AG09309 (cell line): ENCODE results near the gene CCDC183.
"Not testable (repeated sequence)": the region's sequence is repeated elsewhere in the genome, so short reads cannot be mapped to it uniquely, and the experiment has no call there.

Experiments used
- DNase-seq: peaks from one replicate; pipeline ENCODE4 v3.0.0-alpha.2; 2010; ENCODE audit warnings: low read depth
- H3K4me3 ChIP-seq: 2 replicates; pipeline ENCODE4 v1.5.1; 2011; ENCODE audit warnings: mild to moderate bottlenecking, low read depth, low read length, moderate library complexity; ENCODE audit not compliant: control insufficient read depth
- TF ChIP-seq, protein P1 (sequence below): IDR thresholded peaks from 2 replicates; pipeline ENCODE4 v1.5.1; 2011; ENCODE audit warnings: mild to moderate bottlenecking, low read depth, low read length, inconsistent platforms; ENCODE audit not compliant: insufficient read depth, control insufficient read depth; ENCODE audit errors: missing control alignments

The CCDC183 gene

DNA sequence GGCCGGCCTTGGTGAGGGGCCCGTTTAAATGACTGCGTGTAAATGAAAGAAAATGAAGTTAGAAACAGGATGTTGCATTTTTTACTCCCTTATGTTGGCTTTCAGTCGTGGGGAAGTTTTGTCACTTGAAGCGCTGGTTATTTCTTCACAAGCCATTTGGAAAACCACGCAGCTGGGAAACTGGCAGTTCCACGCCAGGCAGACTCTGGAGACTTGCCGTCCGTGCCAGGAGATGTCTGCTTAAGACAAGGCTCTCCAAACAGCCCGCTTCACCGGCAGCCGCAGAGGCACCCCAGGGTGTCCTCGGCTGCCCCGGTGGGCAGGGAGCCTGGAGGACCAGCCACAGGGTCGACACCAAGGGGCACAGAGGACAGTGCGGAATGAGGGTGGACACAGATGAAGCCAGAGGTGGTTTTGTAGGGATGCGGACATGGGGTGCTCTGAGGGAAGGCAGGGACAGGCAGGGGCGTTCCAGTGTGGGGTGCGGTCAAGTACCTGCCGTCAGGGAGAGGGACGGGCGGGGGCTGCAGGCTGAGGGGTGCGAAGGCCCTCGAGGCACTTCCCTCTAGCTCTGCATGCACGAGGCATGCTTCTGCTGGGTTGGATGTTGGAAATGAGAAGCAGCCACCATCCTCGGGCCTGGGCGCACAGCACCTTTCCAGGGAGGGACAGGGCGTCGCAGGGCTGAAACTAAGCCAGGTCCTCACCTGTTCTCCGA, 35.0 kb downstream of the CCDC183 start:
- TF ChIP-seq, protein P1, sequence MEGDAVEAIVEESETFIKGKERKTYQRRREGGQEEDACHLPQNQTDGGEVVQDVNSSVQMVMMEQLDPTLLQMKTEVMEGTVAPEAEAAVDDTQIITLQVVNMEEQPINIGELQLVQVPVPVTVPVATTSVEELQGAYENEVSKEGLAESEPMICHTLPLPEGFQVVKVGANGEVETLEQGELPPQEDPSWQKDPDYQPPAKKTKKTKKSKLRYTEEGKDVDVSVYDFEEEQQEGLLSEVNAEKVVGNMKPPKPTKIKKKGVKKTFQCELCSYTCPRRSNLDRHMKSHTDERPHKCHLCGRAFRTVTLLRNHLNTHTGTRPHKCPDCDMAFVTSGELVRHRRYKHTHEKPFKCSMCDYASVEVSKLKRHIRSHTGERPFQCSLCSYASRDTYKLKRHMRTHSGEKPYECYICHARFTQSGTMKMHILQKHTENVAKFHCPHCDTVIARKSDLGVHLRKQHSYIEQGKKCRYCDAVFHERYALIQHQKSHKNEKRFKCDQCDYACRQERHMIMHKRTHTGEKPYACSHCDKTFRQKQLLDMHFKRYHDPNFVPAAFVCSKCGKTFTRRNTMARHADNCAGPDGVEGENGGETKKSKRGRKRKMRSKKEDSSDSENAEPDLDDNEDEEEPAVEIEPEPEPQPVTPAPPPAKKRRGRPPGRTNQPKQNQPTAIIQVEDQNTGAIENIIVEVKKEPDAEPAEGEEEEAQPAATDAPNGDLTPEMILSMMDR: no peak
- H3K4me3 ChIP-seq: no peak overlapping the region
- DNase-seq: no peak

- DNase-seq: no peak
- no peak overlapping the region for H3K4me3 ChIP-seq
- TF ChIP-seq, protein P1: no peak
These were observed 35.6 kb downstream of the CCDC183 start for GRCh38 chr9:136831720-136832104.

DNA sequence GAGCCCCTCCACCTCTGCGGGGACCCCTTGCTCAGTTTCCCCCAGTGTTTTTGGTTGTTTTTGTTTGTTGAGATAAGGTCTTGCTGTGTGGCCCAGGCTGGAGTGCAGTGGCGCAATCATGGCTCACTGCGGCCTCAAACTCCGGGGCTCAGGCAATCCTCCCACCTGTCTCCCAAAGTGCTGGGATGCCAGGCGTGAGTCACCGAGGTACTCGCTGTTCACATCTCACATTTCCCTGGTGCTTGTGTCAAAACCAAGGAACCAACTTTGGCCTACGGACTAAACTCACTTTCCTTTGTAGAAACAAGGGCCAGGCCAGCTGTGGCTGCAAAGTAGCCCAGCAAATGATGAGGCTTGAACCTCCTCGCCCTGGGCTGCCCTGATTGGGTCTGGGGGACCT, 36.4 kb downstream of the CCDC183 start:
- DNase-seq: no peak
- TF ChIP-seq, protein P1: no peak
- no peak overlapping the region for H3K4me3 ChIP-seq

DNA sequence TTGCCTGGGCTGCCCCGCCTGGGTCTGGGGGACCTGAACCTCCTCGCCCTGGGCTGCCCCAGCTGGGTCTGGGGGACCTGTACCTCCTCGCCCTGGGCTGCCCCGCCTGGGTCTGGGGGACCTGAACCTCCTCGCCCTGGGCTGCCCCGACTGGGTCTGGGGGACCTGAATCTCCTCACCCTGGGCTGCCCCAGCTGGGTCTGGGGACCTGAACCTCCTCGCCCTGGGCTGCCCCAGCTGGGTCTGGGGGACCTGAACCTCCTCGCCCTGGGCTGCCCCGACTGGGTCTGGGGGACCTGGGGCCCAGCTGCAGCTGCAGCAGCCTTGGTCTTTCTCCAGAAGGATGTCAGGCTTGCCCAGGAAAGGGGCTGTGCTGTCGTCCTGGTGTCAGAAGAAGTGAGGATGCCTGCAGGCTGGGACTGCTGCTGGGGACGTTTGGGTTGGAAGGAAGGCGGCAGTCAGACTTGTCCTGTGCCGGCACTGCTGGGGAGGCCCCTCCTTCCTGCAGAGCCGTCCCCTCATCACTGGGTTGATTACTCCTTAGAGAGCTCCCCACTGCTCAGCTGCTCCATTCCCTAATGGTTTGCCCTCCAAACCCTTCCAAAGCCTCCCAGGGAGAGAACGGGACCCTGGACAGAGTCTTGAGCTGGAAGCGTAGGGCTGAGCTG, 37.4 kb downstream of the CCDC183 start:
- not testable (repeated sequence) for DNase-seq, H3K4me3 ChIP-seq

DNA sequence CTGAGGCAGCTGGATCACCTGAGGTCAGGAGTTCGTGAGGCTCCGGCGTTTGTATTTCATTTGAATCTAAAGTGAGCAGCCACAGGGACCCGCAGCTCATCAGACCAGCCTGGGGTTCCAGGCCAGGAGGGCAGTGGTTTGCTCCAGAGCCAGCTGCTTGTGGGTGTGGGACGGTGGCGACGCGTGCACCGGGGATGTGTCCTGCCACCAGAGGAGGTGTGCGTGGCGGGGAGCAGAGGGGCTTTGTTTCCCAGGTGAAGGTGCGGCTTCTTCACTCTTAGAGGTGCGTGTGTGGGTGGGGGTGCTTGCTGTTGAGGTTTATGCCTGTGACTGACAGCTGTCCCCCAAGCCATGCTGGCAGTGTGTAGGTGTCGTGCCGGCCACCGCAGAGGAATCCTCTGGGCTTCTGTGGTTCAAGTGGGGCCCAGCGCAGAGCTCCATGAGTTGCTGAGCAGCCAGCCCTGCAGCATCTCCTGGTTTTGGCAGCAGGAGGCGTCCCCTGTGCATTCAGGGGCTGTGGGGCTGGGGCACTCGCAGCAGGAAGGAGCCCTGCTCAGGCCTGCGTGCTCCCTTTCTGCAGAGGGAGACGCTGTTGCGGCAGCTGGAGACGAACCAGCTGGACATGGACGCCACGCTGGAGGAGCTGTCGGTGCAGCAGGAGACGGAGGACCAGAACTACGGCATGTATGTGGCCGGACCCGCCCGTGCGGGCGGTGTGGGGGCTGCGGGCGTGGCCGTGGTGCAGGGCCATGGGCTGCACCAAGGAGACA, 39.2 kb downstream of the CCDC183 start:
- TF ChIP-seq, protein P1: no peak
- no peak for DNase-seq
- no peak overlapping the region for H3K4me3 ChIP-seq

- H3K4me3 ChIP-seq: no peak overlapping the region
- no peak for DNase-seq
- TF ChIP-seq, protein P1: no peak
These were observed 40.1 kb downstream of the CCDC183 start for GRCh38 chr9:136835932-136836904.
